H54 (cell line): ENCODE data around the gene AP2M1.
"Not testable (repeated sequence)": the region's sequence is repeated elsewhere in the genome, so short reads cannot be mapped to it uniquely, and the experiment has no call there.

Experiments
- DNase-seq: peaks from one replicate; pipeline ENCODE4 v3.0.0; 2011; ENCODE audit warnings: low spot score, mixed read lengths; ENCODE audit not compliant: insufficient read length
- FAIRE-seq: peaks from 3 replicates; lab custom pipeline; 2011; peaks lifted over from hg19 to GRCh38; lab: Jason Lieb, UNC
- POLR2A ChIP-seq: IDR thresholded peaks from 2 replicates; pipeline ENCODE4 v1.6.1; 2011; ENCODE audit warnings: low read depth, mild to moderate bottlenecking, low read length

Gene AP2M1

DNA sequence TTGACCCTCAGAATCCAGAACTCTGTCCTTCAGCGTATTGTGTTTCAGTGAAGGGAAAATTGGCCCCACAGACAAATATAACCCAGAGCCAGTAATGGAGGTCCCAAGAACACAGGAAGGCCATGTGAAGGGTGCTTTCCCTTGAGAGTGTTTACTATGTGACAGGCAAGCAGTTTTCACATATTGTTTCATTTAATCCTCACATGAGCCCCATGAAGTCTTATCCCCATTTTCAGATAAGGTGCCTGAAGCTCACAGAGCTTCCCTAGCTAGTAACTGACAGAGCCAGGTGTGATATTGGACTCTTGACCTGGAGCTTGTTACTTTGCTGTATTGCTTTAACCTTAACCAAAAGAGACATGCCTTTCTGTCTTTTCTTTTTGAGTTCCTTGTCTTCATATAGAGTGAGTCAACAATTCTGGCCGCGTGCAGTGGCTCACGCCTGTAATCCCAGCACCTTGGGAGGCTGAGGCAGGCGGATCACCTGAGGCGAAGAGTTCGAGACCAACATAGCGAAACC, 28.8 kb upstream of the AP2M1 start:
- FAIRE-seq (no peak), DNase-seq (no peak)
- no peak for TF ChIP-seq POLR2A

DNA sequence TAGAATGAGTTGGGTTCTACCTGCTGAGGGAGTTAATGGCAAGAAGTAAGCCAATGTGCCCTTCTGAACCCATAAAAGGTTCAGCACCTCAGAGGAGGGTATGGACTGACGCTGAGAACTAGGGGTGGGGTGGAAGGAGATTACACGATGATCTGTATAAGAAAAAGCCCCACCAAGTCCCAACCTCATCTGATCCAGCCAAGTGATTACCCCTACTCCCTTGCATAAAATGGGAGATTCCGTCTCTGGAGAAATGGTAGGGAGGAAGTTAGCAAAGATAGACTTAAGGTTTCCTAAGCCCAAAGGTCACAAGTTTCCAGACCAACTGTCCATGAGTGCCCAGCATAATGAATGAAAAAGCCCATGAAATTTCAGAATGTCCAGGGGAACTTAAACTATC, 26.6 kb upstream of the AP2M1 start:
- FAIRE-seq (no peak), DNase-seq (no peak)
- TF ChIP-seq POLR2A, result no peak

DNA sequence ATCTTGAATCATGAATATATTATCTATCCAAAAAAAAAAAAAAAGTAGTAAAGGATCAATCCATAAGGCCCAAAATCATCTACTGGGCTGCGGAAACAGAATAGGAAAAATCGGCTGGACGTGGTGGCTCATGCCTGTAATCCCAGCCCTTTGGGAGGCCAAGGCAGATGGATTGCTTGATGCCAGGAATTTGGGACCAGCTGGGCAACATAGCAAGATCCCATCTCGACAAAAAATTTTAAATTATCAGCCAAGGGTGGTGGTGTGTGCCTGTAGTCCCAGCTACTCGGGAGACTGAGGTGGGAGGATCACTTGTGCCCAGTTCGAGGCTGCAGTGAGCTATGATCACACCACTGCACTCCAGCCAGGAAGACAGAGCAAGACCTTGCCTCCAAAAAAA, 25.5 kb upstream of the AP2M1 start:
- no peak for DNase-seq
- FAIRE-seq, result no peak
- no peak for TF ChIP-seq POLR2A

DNA sequence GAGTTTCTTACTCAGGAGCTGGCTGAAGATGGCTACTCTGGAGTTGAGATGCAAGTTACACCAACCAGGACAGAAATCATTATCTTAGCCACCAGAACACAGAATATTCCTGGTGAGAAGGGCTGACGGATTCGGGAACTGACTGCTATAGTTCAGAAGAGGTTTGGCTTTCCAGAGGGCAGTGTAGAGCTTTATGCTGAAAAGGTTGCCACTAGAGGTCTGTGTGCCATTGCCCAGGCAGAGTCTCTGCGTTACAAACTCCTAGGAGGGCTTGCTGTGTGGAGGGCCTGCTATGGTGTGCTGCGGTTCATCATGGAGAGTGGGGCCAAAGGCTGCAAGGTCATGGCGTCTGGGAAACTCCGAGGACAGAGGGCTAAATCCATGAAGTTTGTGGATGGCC, 24.9 kb upstream of the AP2M1 start:
- not testable (repeated sequence) for FAIRE-seq, DNase-seq

DNA sequence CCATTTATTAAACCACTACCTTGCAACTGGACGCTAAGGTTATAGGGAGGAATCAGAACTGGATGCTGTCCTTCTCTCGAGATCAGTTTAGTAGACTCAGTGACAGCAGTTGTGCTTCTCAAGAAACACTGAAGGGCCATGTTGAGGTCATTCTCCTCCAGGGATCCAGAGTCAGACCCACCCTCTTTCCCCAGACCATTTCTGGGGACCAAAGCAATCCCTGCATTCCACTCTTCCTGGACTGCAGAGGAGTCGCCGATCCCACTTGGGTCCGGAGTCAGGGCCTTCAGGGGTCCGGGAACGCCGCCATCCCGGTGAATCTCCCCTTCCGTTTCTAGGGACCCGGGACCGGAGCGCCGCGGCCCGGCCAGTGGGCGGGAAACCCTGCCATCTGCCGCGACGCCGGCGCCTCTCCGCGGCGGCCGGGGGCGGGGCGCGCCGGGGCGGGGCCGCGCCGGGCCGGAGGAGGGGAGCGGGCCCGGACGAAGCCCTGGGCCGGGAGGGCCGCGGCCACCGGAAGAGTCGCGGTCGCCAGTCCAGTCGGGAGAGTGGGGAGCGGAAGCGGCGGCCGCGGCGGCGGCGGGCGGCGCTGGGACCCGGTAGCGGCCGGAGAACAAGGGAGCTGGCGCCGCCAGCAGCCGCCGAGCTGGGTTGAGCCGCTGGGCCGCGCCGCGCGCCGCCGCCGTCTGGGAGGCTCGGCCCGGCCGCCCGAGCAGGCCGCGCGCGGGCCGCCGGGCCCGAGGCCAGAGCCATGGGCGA, 19.6 kb upstream of the AP2M1 start, which contains the start of gene DVL3:
Gene DVL3, plus strand, starts transcription at position 493 of the 759 bp plus-strand sequence. Its CDS starts 259 bp downstream, at position 752.
- DNase-seq (peak; percentile 79), FAIRE-seq (no peak)
- peak; percentile 62 for TF ChIP-seq POLR2A

DNA sequence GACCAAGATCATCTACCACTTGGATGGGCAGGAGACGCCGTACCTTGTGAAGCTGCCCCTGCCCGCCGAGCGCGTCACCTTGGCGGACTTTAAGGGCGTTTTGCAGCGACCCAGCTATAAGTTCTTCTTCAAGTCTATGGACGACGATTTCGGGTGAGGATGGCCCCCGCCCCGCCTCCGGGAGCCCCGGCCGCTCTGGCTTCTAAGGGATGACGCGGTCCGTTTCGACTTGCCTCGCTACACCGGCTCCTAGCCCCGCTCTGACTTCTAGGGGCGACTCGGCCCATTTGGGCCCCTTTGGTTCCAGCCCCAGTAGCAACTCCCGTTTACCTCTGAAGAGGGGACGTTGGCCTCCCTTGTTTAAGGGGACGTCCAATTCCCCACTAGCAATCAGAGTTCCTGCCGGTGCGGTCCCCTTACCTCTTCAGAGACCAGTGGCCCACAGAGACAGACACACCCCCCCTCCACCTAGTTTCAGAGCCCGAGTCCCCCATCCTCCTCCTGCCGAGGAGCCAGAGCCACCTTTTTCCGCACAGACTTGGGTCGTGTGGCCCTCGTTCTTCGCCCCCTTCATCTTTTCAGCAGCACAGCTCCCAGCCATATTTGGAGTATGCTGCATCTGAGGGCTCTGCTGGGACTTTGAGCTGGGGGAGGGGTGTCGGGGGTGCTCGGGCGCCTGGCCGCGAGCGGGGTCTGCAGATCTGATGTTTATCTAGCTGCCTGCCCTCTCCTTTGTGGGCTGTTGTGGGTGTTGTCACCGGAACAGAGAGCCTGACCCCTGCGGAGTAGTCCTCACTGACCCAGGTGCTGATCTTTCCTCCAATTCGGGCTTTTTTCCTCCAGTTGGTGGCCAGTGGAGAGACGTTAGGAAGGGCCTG, 18.8 kb upstream of the AP2M1 start:
- FAIRE-seq (no peak), DNase-seq (peak; percentile 61)
- TF ChIP-seq POLR2A, result no peak

- DNase-seq, result peak; percentile 69
- no peak for TF ChIP-seq POLR2A
- no peak for FAIRE-seq
These were observed 18.1 kb upstream of the AP2M1 start for GRCh38 chr3:184156522-184156955.

GRCh38 chr3:184157206-184157605, 17.4 kb upstream of the AP2M1 start:
- no peak for FAIRE-seq
- TF ChIP-seq POLR2A, result no peak
- DNase-seq, result no peak

DNA sequence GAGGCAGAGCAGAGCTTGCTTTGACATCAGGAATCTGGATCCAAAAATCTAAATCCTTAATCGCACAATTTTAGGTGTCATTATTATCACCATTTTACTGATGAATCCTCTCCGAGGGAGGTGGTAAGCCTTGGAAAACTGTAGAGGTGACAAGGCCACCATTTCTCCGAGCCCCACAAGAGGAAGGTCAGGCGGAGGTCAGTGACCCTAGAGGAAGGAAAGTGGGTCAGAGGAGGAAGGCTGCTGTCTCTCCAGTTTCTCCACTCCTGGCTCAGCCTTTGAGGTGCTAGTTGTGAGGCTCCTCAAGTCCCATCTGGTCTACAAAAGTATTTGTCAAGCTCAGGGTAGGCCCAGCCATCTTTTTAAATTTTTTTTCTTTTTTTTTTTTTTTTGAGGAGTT, 16.3 kb upstream of the AP2M1 start:
- no peak for DNase-seq
- TF ChIP-seq POLR2A, result no peak

DNA sequence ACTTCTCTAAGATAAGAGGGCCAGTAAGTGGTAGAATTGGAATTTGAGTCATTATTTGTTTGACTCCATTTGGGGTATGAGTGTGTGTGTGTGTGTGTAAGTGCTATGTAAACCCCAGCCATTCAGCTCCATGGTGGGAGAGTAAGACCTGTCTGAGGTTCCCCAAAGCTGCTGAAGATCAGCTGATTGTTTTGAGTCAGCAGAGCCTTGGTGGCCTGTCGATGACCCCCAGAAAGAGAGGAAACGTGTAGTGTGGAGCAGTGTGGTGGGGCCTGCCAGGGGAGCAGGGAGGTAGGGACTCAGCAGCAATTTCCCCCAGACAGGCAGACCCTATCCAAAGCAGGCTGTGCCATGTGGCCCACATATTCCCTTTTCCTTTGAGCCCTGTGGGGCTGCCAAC, 14.2 kb upstream of the AP2M1 start:
- TF ChIP-seq POLR2A, result no peak
- DNase-seq (no peak), FAIRE-seq (no peak)

More for the DNA sequence above, 16.3 kb upstream of the AP2M1 start:
- no peak for FAIRE-seq

DNA sequence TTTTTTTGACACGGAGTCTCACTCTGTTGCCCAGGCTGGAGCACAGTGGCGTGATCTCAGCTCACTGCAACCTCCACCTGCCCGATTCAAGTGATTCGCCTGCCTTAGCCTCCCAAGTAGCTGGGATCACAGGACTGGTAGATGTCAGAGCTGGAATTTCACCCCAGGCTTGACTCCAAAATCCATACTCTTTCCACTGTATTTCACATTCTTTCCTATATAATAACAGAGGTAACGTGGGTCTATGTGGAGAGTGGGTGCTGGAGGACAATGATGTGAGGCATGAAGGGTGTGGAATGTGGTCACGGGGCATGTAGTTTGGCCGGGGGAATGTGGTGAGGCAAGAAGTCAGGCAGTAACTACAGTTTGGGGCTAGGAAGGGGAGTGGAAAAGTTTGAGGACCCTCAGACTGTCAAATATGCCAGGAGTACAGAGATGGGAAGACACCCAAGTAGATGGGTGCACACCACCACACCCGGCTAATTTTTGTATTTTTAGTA, 12.0 kb upstream of the AP2M1 start:
- DNase-seq, FAIRE-seq: not testable (repeated sequence)

GRCh38 chr3:184164648-184165330, 9.9 kb upstream of the AP2M1 start:
- FAIRE-seq (no peak), DNase-seq (no peak)
- no peak for TF ChIP-seq POLR2A

DNA sequence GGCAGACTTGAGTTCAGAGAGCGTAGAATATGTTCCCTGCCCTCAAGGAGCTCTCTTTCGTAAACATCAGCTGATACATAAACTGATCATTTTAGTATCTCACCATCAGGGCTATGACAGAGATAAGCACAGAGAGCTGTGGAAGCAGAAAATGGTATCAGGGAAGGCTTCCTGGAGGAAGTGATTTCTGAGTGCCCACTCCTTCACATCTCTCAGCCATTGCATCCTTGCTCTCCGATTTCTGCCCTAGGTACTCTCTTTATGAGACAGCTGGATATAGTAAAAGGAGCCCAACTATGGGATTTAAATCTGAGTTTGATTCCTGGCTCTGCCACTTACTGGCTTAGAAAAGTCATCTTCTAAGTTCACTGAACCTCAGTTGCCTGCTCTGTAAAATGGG, 9.1 kb upstream of the AP2M1 start:
- no peak for FAIRE-seq
- TF ChIP-seq POLR2A, result no peak
- DNase-seq, result no peak
